ENCODE measurements around the gene GPR152.

- TF ChIP-seq CTCF (IDR thresholded peaks at IDR 0.05; ENCODE audit: low read length) (no peak), EZH2 (IDR thresholded peaks at IDR 0.05; ENCODE audit: borderline replicate concordance, low read length) (no peak)
Measured at GRCh38 chr11:67492069-67492727, 39.7 kb upstream of the GPR152 start.

All from OCI-LY1 (cell line).